Prostate gland (tissue), 2 donors: ENCODE results near the gene PUS7L. TPM values are rescaled to one million over a fixed set of nuclear protein-coding genes. Genes with fewer than 3 reads are reported as not detected.
A peak's percentile ranks its signal among the peaks of the same experiment; 100 is the strongest.
"Not testable (repeated sequence)": the region's sequence is repeated elsewhere in the genome, so short reads cannot be mapped to it uniquely, and the experiment has no call there.

Experiments used
- DNase-seq: peaks from one replicate; pipeline ENCODE4 v3.0.0-alpha.2; 2019; ENCODE audit warnings: low spot score
- H3K27ac ChIP-seq, 2 donors: fragments of 200-600 bp; sonication (generic); 2 replicates each; pipeline ENCODE4 v1.5.1; 2017 to 2019
- H3K27me3 ChIP-seq: fragments of 200-600 bp; sonication (generic); replicated peaks from 2 replicates; pipeline ENCODE4 v1.5.1; 2019; ENCODE audit not compliant: insufficient read depth
- H3K36me3 ChIP-seq, 2 donors: fragments of 200-600 bp; sonication (generic); 1 replicate in 1 of 2; 2 replicates in 1 of 2; pipeline versions ENCODE4 v1.5.1 to v1.8.1; 2017 to 2019
- H3K4me1 ChIP-seq: fragments of 200-600 bp; sonication (generic); replicated peaks from 2 replicates; pipeline ENCODE4 v1.5.1; 2019
- H3K4me3 ChIP-seq, 2 donors: fragments of 200-600 bp; sonication (generic); 2 replicates each; pipeline ENCODE4 v1.5.1; 2017 to 2019
- H3K9me3 ChIP-seq: fragments of 200-600 bp; sonication (generic); 2 replicates; pipeline ENCODE4 v1.5.1; 2017
- POLR2A ChIP-seq: fragments of 450-650 bp; IDR thresholded peaks from one replicate; pipeline ENCODE4 v1.6.1; 2016; ENCODE audit warnings: antibody characterized with exemption, mild to moderate bottlenecking
- POLR2AphosphoS5 ChIP-seq: sonication (generic); formaldehyde crosslinking; IDR thresholded peaks from one replicate; pipeline ENCODE4 v1.6.1; 2017; ENCODE audit warnings: antibody characterized with exemption
- WGBS: methylation state at CpG from one replicate; pipeline ENCODE4 v1.1.5; 2018; 5-methylcytosine and 5-hydroxymethylcytosine counted together
- intact Hi-C: fragments of 100-400 bp; cut with DNase I; formaldehyde crosslinking; loops from one replicate; pipeline ENCODE4 v1.14.2; 2022
- total RNA-seq, 2 donors: library from RNA; depleted of rRNA; stranded (reverse); fragments of >200 nt; gene quantifications; one replicate each; pipeline ENCODE4 v1.1.0, GENCODE V29; 2016
- TF ChIP-seq, protein P1 (sequence below), 4 experiments: fragments of 200-600 bp in 2 of 4; fragments of 450-650 bp in 2 of 4; sonication (generic) in 2 of 4; IDR thresholded peaks; 1 replicate in 3 of 4; 2 replicates in 1 of 4; pipeline ENCODE4 v1.5.1; 2016 to 2019; ENCODE audit warnings: antibody characterized with exemption in 4 of 4, mild to moderate bottlenecking in 2 of 4, moderate library complexity in 2 of 4

Gene PUS7L
- total RNA-seq, 2 donors from 2014 or later = 9.7 to 12.7 TPM

DNA sequence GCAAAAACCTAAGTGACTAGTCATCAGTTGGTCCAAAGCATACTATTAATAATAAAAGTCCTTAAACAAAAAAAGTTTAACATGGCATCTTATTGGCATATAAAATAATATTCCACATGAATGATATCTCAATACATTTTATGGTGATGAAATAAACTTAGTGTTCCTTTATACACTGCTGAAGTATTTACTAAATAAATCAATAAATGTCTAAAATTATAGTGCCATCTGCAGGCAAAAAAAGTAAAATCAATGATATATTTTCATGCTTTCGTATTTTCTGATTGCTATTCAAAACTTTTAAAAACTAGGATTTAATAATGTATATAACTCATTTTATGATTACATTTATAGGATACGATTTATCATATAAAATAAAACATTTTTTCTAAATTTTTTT lies 30.5 kb downstream of the PUS7L start:
- no peak for TF ChIP-seq POLR2AphosphoS5
- TF ChIP-seq, protein P1, sequence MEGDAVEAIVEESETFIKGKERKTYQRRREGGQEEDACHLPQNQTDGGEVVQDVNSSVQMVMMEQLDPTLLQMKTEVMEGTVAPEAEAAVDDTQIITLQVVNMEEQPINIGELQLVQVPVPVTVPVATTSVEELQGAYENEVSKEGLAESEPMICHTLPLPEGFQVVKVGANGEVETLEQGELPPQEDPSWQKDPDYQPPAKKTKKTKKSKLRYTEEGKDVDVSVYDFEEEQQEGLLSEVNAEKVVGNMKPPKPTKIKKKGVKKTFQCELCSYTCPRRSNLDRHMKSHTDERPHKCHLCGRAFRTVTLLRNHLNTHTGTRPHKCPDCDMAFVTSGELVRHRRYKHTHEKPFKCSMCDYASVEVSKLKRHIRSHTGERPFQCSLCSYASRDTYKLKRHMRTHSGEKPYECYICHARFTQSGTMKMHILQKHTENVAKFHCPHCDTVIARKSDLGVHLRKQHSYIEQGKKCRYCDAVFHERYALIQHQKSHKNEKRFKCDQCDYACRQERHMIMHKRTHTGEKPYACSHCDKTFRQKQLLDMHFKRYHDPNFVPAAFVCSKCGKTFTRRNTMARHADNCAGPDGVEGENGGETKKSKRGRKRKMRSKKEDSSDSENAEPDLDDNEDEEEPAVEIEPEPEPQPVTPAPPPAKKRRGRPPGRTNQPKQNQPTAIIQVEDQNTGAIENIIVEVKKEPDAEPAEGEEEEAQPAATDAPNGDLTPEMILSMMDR (IDR thresholded peaks at IDR 0.05) = peak in 1 of 4 experiments; percentile 8
- no peak overlapping the region for H3K4me3 ChIP-seq
- no peak overlapping the region for H3K27ac ChIP-seq
- H3K4me1 ChIP-seq = no peaks in the 10 kb centered on the region
- no peak for DNase-seq
- H3K9me3 ChIP-seq = no peaks in the 10 kb centered on the region
- intact Hi-C loops = no loop called here
- 60% methylated on average over 2 of the region's 2 CpGs for WGBS
- no peaks in the 10 kb centered on the region for H3K36me3 ChIP-seq
- H3K27me3 ChIP-seq = no peaks in the 10 kb centered on the region

DNA sequence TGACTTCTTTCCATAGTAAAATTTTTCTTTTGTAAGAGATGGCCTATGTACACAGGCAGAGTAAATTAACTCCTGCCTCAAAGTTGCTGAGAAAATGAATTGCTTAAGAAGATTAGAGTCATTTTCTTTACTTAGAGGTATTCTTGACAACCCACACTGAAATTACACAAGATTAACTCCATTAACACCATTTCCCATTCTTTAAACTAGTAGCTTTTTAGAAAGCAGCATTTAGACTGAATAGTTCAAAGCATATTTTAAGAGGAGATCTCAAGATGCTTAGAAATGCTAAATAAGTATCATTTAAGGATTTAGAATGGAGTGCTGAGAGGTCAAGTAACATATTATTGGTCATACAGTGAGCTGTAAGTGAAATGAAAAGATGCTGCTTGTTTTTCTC lies 35.5 kb downstream of the PUS7L start:
- H3K36me3 ChIP-seq = no peaks in the 10 kb centered on the region
- no peak overlapping the region for H3K4me3 ChIP-seq
- H3K9me3 ChIP-seq = no peaks in the 10 kb centered on the region
- intact Hi-C loops = no loop called here
- H3K27me3 ChIP-seq = no peaks in the 10 kb centered on the region
- no peak for TF ChIP-seq POLR2A
- no peak for TF ChIP-seq POLR2AphosphoS5
- TF ChIP-seq, protein P1 (IDR thresholded peaks at IDR 0.05) = no peak
- H3K4me1 ChIP-seq = no peaks in the 10 kb centered on the region
- no peak overlapping the region for H3K27ac ChIP-seq
- no peak for DNase-seq

- Histone ChIP-seq H3K9me3 (no peaks in the 10 kb centered on the region), H3K27me3 (no peaks in the 10 kb centered on the region), H3K27ac (no peak overlapping the region), H3K36me3 (no peaks in the 10 kb centered on the region), H3K4me3 (no peak overlapping the region), H3K4me1 (no peaks in the 10 kb centered on the region)
- no peak for DNase-seq
- intact Hi-C loops = no loop called here
- TF ChIP-seq POLR2A (no peak), POLR2AphosphoS5 (no peak)
- TF ChIP-seq, protein P1 (IDR thresholded peaks at IDR 0.05) = no peak
Observed at GRCh38 chr12:43722621-43723020, 36.0 kb downstream of the PUS7L start.

DNA sequence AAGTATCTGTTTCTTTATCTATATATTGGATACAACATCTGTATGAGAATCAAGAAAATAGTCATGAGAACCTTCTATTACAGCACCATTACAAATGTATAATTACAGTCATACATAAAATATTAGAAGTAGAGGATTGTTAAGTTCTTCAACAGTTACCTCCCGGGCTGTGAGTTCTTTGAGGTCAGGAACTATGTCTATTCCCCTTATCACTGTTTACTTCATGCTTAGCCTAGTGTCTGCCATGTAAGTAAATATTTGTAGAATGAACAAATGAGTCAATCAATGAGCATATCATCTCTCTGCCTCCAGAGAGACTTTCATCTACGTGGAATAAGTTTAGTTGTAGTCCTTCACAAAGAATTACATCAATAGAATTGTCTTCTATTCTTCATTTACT lies 47.2 kb downstream of the PUS7L start:
- 67% methylated on average over 2 of the region's 2 CpGs for WGBS
- no peak overlapping the region for H3K4me3 ChIP-seq
- H3K9me3 ChIP-seq = no peaks in the 10 kb centered on the region
- H3K4me1 ChIP-seq = no peaks in the 10 kb centered on the region
- H3K27me3 ChIP-seq = no peaks in the 10 kb centered on the region
- intact Hi-C loops = no loop called here
- no peaks in the 10 kb centered on the region for H3K36me3 ChIP-seq
- H3K27ac ChIP-seq = no peak overlapping the region
- TF ChIP-seq POLR2A = no peak
- TF ChIP-seq, protein P1 (IDR thresholded peaks at IDR 0.05) = no peak
- TF ChIP-seq POLR2AphosphoS5 = no peak
- no peak for DNase-seq

- intact Hi-C loops, H3K4me1 ChIP-seq, H3K36me3 ChIP-seq, H3K9me3 ChIP-seq, DNase-seq, H3K4me3 ChIP-seq, H3K27ac ChIP-seq, H3K27me3 ChIP-seq: not testable (repeated sequence)
- 24% methylated on average over 2 of the region's 2 CpGs for WGBS
Observed at GRCh38 chr12:43703772-43704171, 54.8 kb downstream of the PUS7L start.

GRCh38 chr12:43701194-43701593 lies 57.4 kb downstream of the PUS7L start:
- H3K36me3 ChIP-seq, H3K27ac ChIP-seq, H3K4me3 ChIP-seq, H3K9me3 ChIP-seq, H3K27me3 ChIP-seq, intact Hi-C loops, H3K4me1 ChIP-seq, DNase-seq: not testable (repeated sequence)
- 76% methylated on average over 1 of the region's 1 CpG for WGBS
